Bronchial epithelial cell (primary cell): ENCODE data around the gene COL5A1. TPM values are rescaled to one million over a fixed set of nuclear protein-coding genes. Genes with fewer than 3 reads are reported as not detected.

Experiments
- DNase-seq: peaks from one replicate; pipeline ENCODE4 v3.0.0-alpha.2; 2010; ENCODE audit warnings: low read depth
- FAIRE-seq: peaks from 2 replicates; lab custom pipeline; 2011; peaks lifted over from hg19 to GRCh38; lab: Jason Lieb, UNC
- H3K27me3 ChIP-seq: 2 replicates; pipeline ENCODE4 v1.5.1; 2011; ENCODE audit warnings: low read length; ENCODE audit not compliant: control insufficient read depth, insufficient read depth
- H3K36me3 ChIP-seq: 2 replicates; pipeline ENCODE4 v1.5.1; 2011; ENCODE audit warnings: low read length; ENCODE audit not compliant: control insufficient read depth, insufficient read depth
- H3K4me3 ChIP-seq: 2 replicates; pipeline ENCODE4 v1.5.1; 2011; ENCODE audit warnings: mild to moderate bottlenecking, low read depth, low read length, control low read depth
- CTCF ChIP-seq: IDR thresholded peaks from 2 replicates; pipeline ENCODE4 v1.5.1; 2011; ENCODE audit warnings: mild to moderate bottlenecking, moderate library complexity, low read length, control low read depth, inconsistent platforms; ENCODE audit not compliant: insufficient read depth, severe bottlenecking
- total RNA-seq: library from RNA; depleted of rRNA; stranded (reverse); fragments of >200 nt; gene quantifications from 2 replicates; pipeline ENCODE4 v1.2.1, GENCODE V29; 2014

The COL5A1 gene
- total RNA-seq, 1 donor from 2014 or later, result 6.3 TPM

- Histone ChIP-seq H3K27me3 (no peaks in the 10 kb centered on the region), H3K4me3 (no peak overlapping the region), H3K36me3 (no peaks in the 10 kb centered on the region)
- FAIRE-seq (no peak), DNase-seq (no peak)
- no peak for TF ChIP-seq CTCF
These were observed 86.6 kb downstream of the COL5A1 start for GRCh38 chr9:134728021-134728795.

- no peak for DNase-seq
- no peak for FAIRE-seq
- no peak overlapping the region for H3K4me3 ChIP-seq
- no peaks in the 10 kb centered on the region for H3K27me3 ChIP-seq
- no peak for TF ChIP-seq CTCF
- no peaks in the 10 kb centered on the region for H3K36me3 ChIP-seq
These were observed 87.3 kb downstream of the COL5A1 start for GRCh38 chr9:134728801-134729495.

GRCh38 chr9:134730011-134730760, 88.6 kb downstream of the COL5A1 start:
- TF ChIP-seq CTCF, result no peak
- DNase-seq (no peak), FAIRE-seq (no peak)
- H3K4me3 ChIP-seq, result no peak overlapping the region
- no peaks in the 10 kb centered on the region for H3K36me3 ChIP-seq
- H3K27me3 ChIP-seq, result no peaks in the 10 kb centered on the region

- Histone ChIP-seq H3K36me3 (no peaks in the 10 kb centered on the region), H3K4me3 (no peak overlapping the region), H3K27me3 (no peaks in the 10 kb centered on the region)
- FAIRE-seq (no peak), DNase-seq (no peak)
- TF ChIP-seq CTCF, result no peak
These were observed 89.3 kb downstream of the COL5A1 start for GRCh38 chr9:134730761-134731496.

- H3K36me3 ChIP-seq, result no peaks in the 10 kb centered on the region
- FAIRE-seq (no peak), DNase-seq (no peak)
- H3K4me3 ChIP-seq, result no peak overlapping the region
- H3K27me3 ChIP-seq, result no peaks in the 10 kb centered on the region
- TF ChIP-seq CTCF, result no peak
These were observed 90.1 kb downstream of the COL5A1 start for GRCh38 chr9:134731497-134732391.
